Muscle of leg (tissue), 11 donors: Measurements from ENCODE around the gene DENND6A. TPM values are rescaled to one million over a fixed set of nuclear protein-coding genes. Genes with fewer than 3 reads are reported as not detected.
A peak's percentile ranks its signal among the peaks of the same experiment; 100 is the strongest.

Experiments used
- DNase-seq: peaks from one replicate; pipeline ENCODE4 v3.0.0; 2013
- H3K27ac ChIP-seq: one replicate; pipeline ENCODE4 v1.5.1; 2013; ENCODE audit warnings: mild to moderate bottlenecking, low read length, control low read depth
- H3K27me3 ChIP-seq: one replicate; pipeline ENCODE4 v1.6.1; 2013; ENCODE audit warnings: low read length; ENCODE audit not compliant: control insufficient read depth, insufficient read depth
- H3K36me3 ChIP-seq: one replicate; pipeline ENCODE4 v1.6.1; 2013; ENCODE audit warnings: low read length; ENCODE audit not compliant: control insufficient read depth, insufficient read depth
- H3K4me1 ChIP-seq: one replicate; pipeline ENCODE4 v1.6.1; 2013; ENCODE audit warnings: low read length; ENCODE audit not compliant: control insufficient read depth, insufficient read depth
- H3K4me3 ChIP-seq: one replicate; pipeline ENCODE4 v1.5.1; 2013; ENCODE audit warnings: low read length, control low read depth
- H3K9me3 ChIP-seq: replicated peaks from 2 replicates; pipeline ENCODE4 v1.6.1; 2013; ENCODE audit warnings: low read depth, low read length; ENCODE audit not compliant: control insufficient read depth
- WGBS: methylation state at CpG from one replicate; pipeline ENCODE4 v1.1.5; 2013; ENCODE audit warnings: missing lambda C conversion rate; ENCODE audit not compliant: insufficient coverage; 5-methylcytosine and 5-hydroxymethylcytosine counted together
- polyA plus RNA-seq, 8 donors: library from polyadenylated mRNA; unstranded; fragments of 120-200 nt; gene quantifications; one replicate each; pipeline versions ENCODE4 v1.2.1 to v1.2.3, GENCODE V29; 2013; ENCODE audit warnings: inconsistent platforms in 1 of 8, low replicate concordance in 1 of 8; ENCODE audit not compliant: insufficient read length in 8 of 8, insufficient read depth in 1 of 8
- total RNA-seq: library from RNA; stranded (reverse); fragments of 120-200 nt; gene quantifications from one replicate; pipeline ENCODE4 v1.2.4, GENCODE V29; 2013

DENND6A gene
- total and polyA plus RNA-seq, 9 donors: 11.5 to 17.7 (median 13.6) TPM

GRCh38 chr3:57605683-57606082, 87.2 kb downstream of the DENND6A start:
- Histone ChIP-seq H3K27me3 (no peaks in the 10 kb centered on the region), H3K9me3 (peaks cover 6% of the 10 kb centered on the region), H3K4me3 (no peak overlapping the region), H3K4me1 (no peaks in the 10 kb centered on the region), H3K36me3 (peaks cover 2% of the 10 kb centered on the region), H3K27ac (no peak overlapping the region)
- no peak for DNase-seq

GRCh38 chr3:57604971-57605370, 87.9 kb downstream of the DENND6A start:
- 58% methylated on average over 2 of the region's 2 CpGs for WGBS
- H3K27me3 ChIP-seq: no peaks in the 10 kb centered on the region

GRCh38 chr3:57600195-57600594, 92.7 kb downstream of the DENND6A start:
- Histone ChIP-seq H3K4me3 (no peak overlapping the region), H3K27me3 (no peaks in the 10 kb centered on the region), H3K36me3 (peaks cover 2% of the 10 kb centered on the region), H3K27ac (no peak overlapping the region), H3K9me3 (peaks cover 4% of the 10 kb centered on the region), H3K4me1 (peaks cover 13% of the 10 kb centered on the region)
- DNase-seq: no peak
- WGBS: 100% methylated on average over 1 of the region's 2 CpGs

More at GRCh38 chr3:57604971-57605370, 87.9 kb downstream of the DENND6A start:
- peaks cover 2% of the 10 kb centered on the region for H3K36me3 ChIP-seq
- H3K4me3 ChIP-seq: no peak overlapping the region
- peaks cover 6% of the 10 kb centered on the region for H3K9me3 ChIP-seq
- H3K4me1 ChIP-seq: no peaks in the 10 kb centered on the region
- DNase-seq: no peak
- H3K27ac ChIP-seq: no peak overlapping the region

- no peak for DNase-seq
- WGBS: 33% methylated on average over 1 of the region's 5 CpGs
- Histone ChIP-seq H3K4me3 (peak overlapping the region; percentile 63), H3K36me3 (peaks cover 2% of the 10 kb centered on the region), H3K4me1 (peaks cover 13% of the 10 kb centered on the region), H3K9me3 (no peaks in the 10 kb centered on the region), H3K27me3 (no peaks in the 10 kb centered on the region), H3K27ac (peak overlapping the region; percentile 97)
Observed at GRCh38 chr3:57598765-57599360, 94.0 kb downstream of the DENND6A start.

- peaks cover 17% of the 10 kb centered on the region for H3K4me1 ChIP-seq
- no peaks in the 10 kb centered on the region for H3K27me3 ChIP-seq
- peak within 1 kb of the TSS; percentile 85 for H3K4me3 ChIP-seq
- DNase-seq: peak; percentile 100
- under 1% methylated on average over 67 of the region's 67 CpGs for WGBS
- peak within 1 kb of the TSS; percentile 99 for H3K27ac ChIP-seq
- no peaks in the 10 kb centered on the region for H3K9me3 ChIP-seq
- peaks cover 5% of the 10 kb centered on the region for H3K36me3 ChIP-seq
Observed at GRCh38 chr3:57597127-57597923, 95.6 kb downstream of the DENND6A start, which contains the start of gene ARF4. TSS of gene ARF4 (minus strand) at chr3:57597344. CDS start at chr3:57597140, 204 bp downstream.

GRCh38 chr3:57596495-57597126, 96.3 kb downstream of the DENND6A start:
- peak; percentile 86 for DNase-seq
- no peaks in the 10 kb centered on the region for H3K27me3 ChIP-seq
- H3K4me3 ChIP-seq: peak overlapping the region; percentile 85
- WGBS: 0% methylated on average over 15 of the region's 31 CpGs
- H3K4me1 ChIP-seq: peaks cover 17% of the 10 kb centered on the region
- peaks cover 5% of the 10 kb centered on the region for H3K36me3 ChIP-seq
- H3K27ac ChIP-seq: peak overlapping the region; percentile 99
- H3K9me3 ChIP-seq: no peaks in the 10 kb centered on the region

GRCh38 chr3:57594576-57594975, 98.3 kb downstream of the DENND6A start:
- Histone ChIP-seq H3K9me3 (no peaks in the 10 kb centered on the region), H3K36me3 (peaks cover 5% of the 10 kb centered on the region), H3K4me1 (peaks cover 17% of the 10 kb centered on the region), H3K27me3 (no peaks in the 10 kb centered on the region), H3K4me3 (peak overlapping the region; percentile 85), H3K27ac (no peak overlapping the region)
- DNase-seq: no peak
- WGBS: no CpG with 5 or more reads among the region's 5 CpGs

- DNase-seq: no peak
- Histone ChIP-seq H3K4me3 (no peak overlapping the region), H3K36me3 (peaks cover 5% of the 10 kb centered on the region), H3K27ac (no peak overlapping the region), H3K27me3 (no peaks in the 10 kb centered on the region), H3K4me1 (peaks cover 16% of the 10 kb centered on the region), H3K9me3 (no peaks in the 10 kb centered on the region)
- 67% methylated on average over 1 of the region's 4 CpGs for WGBS
Observed at GRCh38 chr3:57594144-57594543, 98.7 kb downstream of the DENND6A start.

- Histone ChIP-seq H3K36me3 (peaks cover 7% of the 10 kb centered on the region), H3K4me3 (no peak overlapping the region), H3K4me1 (peaks cover 7% of the 10 kb centered on the region), H3K27ac (no peak overlapping the region), H3K27me3 (no peaks in the 10 kb centered on the region), H3K9me3 (no peaks in the 10 kb centered on the region)
- WGBS: 79% methylated on average over 2 of the region's 6 CpGs
- no peak for DNase-seq
Observed at GRCh38 chr3:57592306-57592705, 100.6 kb downstream of the DENND6A start.

- Histone ChIP-seq H3K27ac (no peak overlapping the region), H3K36me3 (peaks cover 9% of the 10 kb centered on the region), H3K9me3 (no peaks in the 10 kb centered on the region), H3K4me1 (peaks cover 1% of the 10 kb centered on the region), H3K4me3 (no peak overlapping the region), H3K27me3 (no peaks in the 10 kb centered on the region)
- no peak for DNase-seq
- no CpG with 5 or more reads among the region's 2 CpGs for WGBS
Observed at GRCh38 chr3:57587905-57588304, 105.0 kb downstream of the DENND6A start.
